Uterus (tissue), 2 donors: ENCODE measurements around the gene HLCS.

Experiments
- POLR2A ChIP-seq, 2 donors: fragments of 450-650 bp; IDR thresholded peaks; one replicate each; pipeline ENCODE4 v1.6.1; 2016; ENCODE audit warnings: antibody characterized with exemption in 2 of 2, mild to moderate bottlenecking in 1 of 2, moderate library complexity in 1 of 2
- TF ChIP-seq, protein P1 (sequence below), 4 experiments: fragments of 200-600 bp in 2 of 4; fragments of 450-650 bp in 2 of 4; sonication (generic) in 2 of 4; IDR thresholded peaks; one replicate each; pipeline ENCODE4 v1.5.1; 2016 to 2019; ENCODE audit warnings: antibody characterized with exemption in 4 of 4, mild to moderate bottlenecking in 2 of 4, moderate library complexity in 1 of 4

DNA sequence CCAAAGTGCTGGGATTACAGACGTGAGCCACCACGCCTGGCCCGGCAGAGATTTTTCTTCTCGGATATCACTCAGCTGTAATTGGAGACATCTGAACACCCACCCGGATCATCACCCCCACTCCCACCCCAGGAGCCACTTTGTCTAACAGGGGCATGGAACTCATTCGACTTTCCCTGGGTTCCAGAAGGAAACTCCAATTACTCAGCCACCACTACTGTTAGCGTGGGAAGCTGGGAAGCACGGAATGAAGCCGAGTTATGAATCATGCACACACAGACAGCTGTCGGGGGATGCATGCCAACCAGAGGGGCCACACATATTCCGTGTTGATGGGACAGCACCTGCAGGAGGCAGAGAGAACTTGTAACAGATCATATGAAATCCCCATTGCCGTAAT is 85.2 kb downstream of the HLCS start:
- TF ChIP-seq, protein P1, sequence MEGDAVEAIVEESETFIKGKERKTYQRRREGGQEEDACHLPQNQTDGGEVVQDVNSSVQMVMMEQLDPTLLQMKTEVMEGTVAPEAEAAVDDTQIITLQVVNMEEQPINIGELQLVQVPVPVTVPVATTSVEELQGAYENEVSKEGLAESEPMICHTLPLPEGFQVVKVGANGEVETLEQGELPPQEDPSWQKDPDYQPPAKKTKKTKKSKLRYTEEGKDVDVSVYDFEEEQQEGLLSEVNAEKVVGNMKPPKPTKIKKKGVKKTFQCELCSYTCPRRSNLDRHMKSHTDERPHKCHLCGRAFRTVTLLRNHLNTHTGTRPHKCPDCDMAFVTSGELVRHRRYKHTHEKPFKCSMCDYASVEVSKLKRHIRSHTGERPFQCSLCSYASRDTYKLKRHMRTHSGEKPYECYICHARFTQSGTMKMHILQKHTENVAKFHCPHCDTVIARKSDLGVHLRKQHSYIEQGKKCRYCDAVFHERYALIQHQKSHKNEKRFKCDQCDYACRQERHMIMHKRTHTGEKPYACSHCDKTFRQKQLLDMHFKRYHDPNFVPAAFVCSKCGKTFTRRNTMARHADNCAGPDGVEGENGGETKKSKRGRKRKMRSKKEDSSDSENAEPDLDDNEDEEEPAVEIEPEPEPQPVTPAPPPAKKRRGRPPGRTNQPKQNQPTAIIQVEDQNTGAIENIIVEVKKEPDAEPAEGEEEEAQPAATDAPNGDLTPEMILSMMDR (IDR thresholded peaks at IDR 0.05): no peak
- TF ChIP-seq POLR2A (IDR thresholded peaks at IDR 0.05): no peak
